Endothelial cell of umbilical vein (primary cell): ENCODE results near the gene TMEM178A.

Experiments used
- EZH2 ChIP-seq: IDR thresholded peaks from 2 replicates; pipeline ENCODE4 v1.6.1; 2012; ENCODE audit warnings: borderline replicate concordance, low read depth, mild to moderate bottlenecking, moderate library complexity, low read length, inconsistent platforms; ENCODE audit not compliant: severe bottlenecking
- FOS ChIP-seq: IDR thresholded peaks from 2 replicates; pipeline ENCODE4 v1.6.1; 2011; ENCODE audit warnings: mild to moderate bottlenecking, low read length, moderate library complexity, borderline replicate concordance; ENCODE audit not compliant: insufficient read depth
- MAX ChIP-seq: IDR thresholded peaks from 2 replicates; pipeline ENCODE4 v1.6.1; 2011; ENCODE audit not compliant: insufficient read depth, insufficient read length
- MYC ChIP-seq: IDR thresholded peaks from one replicate; pipeline ENCODE4 v1.6.1; 2011; ENCODE audit warnings: mild to moderate bottlenecking, low read depth, low read length
- POLR2A ChIP-seq: IDR thresholded peaks from 2 replicates; pipeline ENCODE4 v1.6.1; 2012; ENCODE audit warnings: low read depth, mild to moderate bottlenecking, control low read depth, low read length
- POLR2AphosphoS5 ChIP-seq: IDR thresholded peaks from 2 replicates; pipeline ENCODE4 v1.6.1; 2012; ENCODE audit warnings: low read depth, mild to moderate bottlenecking, control low read depth, low read length, moderate library complexity; ENCODE audit not compliant: insufficient read depth
- TF ChIP-seq, protein P1 (sequence below), 2 donors: IDR thresholded peaks; 1 replicate in 1 of 2; 2 replicates in 1 of 2; pipeline ENCODE4 v1.5.1; 2011; ENCODE audit warnings: low read length in 2 of 2, mild to moderate bottlenecking in 2 of 2, moderate library complexity in 2 of 2, control low read depth in 1 of 2, inconsistent platforms in 1 of 2, low read depth in 1 of 2; ENCODE audit not compliant: insufficient read depth in 1 of 2; ENCODE audit errors: extremely low read depth in 1 of 2

DNA sequence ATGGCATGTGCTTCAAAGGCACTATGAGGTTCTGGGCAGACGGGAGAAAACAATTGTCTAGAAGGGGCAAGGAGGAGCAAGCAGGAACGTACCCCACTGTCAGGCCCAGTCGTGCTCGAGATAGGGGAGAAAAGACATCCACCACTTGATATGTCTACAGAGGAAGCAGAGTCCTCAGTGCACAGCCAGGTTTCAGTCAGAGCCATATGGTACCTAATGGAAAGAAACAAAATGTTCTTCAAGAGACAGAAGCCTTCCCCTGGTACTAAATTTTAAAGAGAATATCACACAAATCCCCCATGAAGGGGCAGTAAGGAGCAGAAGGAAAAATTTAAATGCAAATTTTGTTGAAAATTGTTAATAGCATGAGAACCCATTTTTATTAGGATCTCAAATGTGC lies 91.4 kb downstream of the TMEM178A start:
- TF ChIP-seq, protein P1, sequence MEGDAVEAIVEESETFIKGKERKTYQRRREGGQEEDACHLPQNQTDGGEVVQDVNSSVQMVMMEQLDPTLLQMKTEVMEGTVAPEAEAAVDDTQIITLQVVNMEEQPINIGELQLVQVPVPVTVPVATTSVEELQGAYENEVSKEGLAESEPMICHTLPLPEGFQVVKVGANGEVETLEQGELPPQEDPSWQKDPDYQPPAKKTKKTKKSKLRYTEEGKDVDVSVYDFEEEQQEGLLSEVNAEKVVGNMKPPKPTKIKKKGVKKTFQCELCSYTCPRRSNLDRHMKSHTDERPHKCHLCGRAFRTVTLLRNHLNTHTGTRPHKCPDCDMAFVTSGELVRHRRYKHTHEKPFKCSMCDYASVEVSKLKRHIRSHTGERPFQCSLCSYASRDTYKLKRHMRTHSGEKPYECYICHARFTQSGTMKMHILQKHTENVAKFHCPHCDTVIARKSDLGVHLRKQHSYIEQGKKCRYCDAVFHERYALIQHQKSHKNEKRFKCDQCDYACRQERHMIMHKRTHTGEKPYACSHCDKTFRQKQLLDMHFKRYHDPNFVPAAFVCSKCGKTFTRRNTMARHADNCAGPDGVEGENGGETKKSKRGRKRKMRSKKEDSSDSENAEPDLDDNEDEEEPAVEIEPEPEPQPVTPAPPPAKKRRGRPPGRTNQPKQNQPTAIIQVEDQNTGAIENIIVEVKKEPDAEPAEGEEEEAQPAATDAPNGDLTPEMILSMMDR (IDR thresholded peaks at IDR 0.05; ENCODE audit: extremely low read depth in 1 of 2, insufficient read depth in 1 of 2, low read depth in 1 of 2, low read length in 2 of 2): no peak
- TF ChIP-seq MAX (no peak), POLR2AphosphoS5 (no peak), POLR2A (no peak), MYC (no peak), EZH2 (no peak), FOS (no peak)
